Tibial nerve (tissue), 4 donors: Measurements from ENCODE around the gene MAN1A2.

Experiments
- EP300 ChIP-seq, 2 donors: sonication (generic); formaldehyde crosslinking; IDR thresholded peaks; one replicate each; pipeline ENCODE4 v1.6.1; 2017; ENCODE audit warnings: antibody characterized with exemption in 2 of 2, mild to moderate bottlenecking in 1 of 2
- POLR2A ChIP-seq, 2 donors: fragments of 450-650 bp; IDR thresholded peaks; one replicate each; pipeline ENCODE4 v1.6.1; 2017; ENCODE audit warnings: antibody characterized with exemption in 2 of 2, mild to moderate bottlenecking in 2 of 2, moderate library complexity in 2 of 2
- TF ChIP-seq, protein P1 (sequence below), 5 experiments: fragments of 200-600 bp in 3 of 5; fragments of 450-650 bp in 2 of 5; sonication (generic) in 3 of 5; IDR thresholded peaks; one replicate each; pipeline ENCODE4 v1.5.1; 2016 to 2019; ENCODE audit warnings: antibody characterized with exemption in 5 of 5, mild to moderate bottlenecking in 3 of 5, moderate library complexity in 2 of 5

DNA sequence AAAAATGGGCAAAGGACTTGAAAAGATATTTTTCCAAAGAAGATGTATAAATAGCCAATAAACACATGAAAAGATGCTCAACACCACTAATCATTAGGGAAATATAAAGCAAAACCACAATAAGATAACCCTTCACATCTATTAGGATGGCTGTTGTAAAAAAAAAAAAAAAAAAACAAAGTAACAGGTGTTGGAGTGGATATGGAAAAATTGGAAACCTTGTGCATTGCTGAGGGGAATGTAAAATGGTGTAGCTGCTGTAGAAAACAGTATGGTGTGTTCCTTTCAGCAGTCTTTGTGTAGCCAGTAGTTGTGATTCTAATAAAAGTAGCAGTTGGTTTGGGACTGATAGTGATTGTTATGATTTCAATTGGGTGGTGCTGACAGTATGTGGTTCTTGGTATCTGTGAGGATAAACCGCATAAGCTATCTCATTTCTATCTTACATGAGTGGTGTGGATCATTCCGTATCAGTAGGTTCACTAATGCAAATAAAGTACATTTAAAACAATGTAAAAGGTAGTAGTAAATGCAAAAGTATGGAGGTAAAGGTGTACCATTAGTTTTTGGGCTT, 19.9 kb downstream of the MAN1A2 start:
- TF ChIP-seq, protein P1, sequence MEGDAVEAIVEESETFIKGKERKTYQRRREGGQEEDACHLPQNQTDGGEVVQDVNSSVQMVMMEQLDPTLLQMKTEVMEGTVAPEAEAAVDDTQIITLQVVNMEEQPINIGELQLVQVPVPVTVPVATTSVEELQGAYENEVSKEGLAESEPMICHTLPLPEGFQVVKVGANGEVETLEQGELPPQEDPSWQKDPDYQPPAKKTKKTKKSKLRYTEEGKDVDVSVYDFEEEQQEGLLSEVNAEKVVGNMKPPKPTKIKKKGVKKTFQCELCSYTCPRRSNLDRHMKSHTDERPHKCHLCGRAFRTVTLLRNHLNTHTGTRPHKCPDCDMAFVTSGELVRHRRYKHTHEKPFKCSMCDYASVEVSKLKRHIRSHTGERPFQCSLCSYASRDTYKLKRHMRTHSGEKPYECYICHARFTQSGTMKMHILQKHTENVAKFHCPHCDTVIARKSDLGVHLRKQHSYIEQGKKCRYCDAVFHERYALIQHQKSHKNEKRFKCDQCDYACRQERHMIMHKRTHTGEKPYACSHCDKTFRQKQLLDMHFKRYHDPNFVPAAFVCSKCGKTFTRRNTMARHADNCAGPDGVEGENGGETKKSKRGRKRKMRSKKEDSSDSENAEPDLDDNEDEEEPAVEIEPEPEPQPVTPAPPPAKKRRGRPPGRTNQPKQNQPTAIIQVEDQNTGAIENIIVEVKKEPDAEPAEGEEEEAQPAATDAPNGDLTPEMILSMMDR (IDR thresholded peaks at IDR 0.05), result no peak
- TF ChIP-seq POLR2A (IDR thresholded peaks at IDR 0.05), result no peak
- no peak for TF ChIP-seq EP300 (IDR thresholded peaks at IDR 0.05)
